ENCODE data around the gene RAB37.
A peak's percentile ranks its signal among the peaks of the same experiment; 100 is the strongest.

Gene RAB37

DNA sequence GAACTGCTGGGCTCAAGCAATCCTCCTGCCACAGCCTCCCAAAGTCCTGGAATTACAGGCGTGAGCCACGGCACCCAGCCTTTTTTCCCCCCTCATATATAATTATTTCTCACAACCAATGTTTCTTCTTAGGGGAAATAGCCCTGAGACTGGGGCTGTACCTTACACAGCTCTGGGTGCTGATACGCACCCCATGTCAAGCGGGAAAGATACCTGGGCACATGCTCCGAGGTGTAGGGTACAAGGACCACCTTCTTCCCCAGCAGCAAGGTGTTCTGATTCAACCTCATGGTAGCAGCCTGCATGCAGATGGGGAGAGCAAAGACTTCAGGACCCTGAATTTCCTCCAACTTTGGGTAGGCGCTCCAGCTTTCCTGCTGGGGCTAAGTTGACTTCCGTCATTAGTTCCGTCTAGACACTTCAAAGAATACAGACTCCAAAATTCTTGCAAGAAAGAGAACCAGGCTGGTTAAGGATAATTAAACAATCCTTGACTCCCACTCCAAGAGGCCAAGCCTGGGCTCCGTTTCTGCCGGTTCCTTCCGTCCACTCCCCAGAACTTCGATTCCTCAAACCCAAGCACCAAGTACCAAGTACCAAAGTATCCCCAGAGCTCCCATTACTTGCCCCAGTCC is 38.5 kb downstream of the RAB37 start:
- H3K4me3 ChIP-seq (ENCODE audit: low read depth, low read length) = peak overlapping the region; percentile 96

GRCh38 chr17:74776044-74776962 is 39.2 kb downstream of the RAB37 start, which contains the start of gene NAT9:
Gene NAT9, minus strand, starts transcription at chr17:74776345. Its CDS starts 647 bp downstream, at chr17:74775698.
- H3K4me3 ChIP-seq (ENCODE audit: low read depth, low read length) = peak within 1 kb of the TSS; percentile 96
- DNase-seq (ENCODE audit: low read depth) = peak; percentile 72
- TF ChIP-seq, protein P1, sequence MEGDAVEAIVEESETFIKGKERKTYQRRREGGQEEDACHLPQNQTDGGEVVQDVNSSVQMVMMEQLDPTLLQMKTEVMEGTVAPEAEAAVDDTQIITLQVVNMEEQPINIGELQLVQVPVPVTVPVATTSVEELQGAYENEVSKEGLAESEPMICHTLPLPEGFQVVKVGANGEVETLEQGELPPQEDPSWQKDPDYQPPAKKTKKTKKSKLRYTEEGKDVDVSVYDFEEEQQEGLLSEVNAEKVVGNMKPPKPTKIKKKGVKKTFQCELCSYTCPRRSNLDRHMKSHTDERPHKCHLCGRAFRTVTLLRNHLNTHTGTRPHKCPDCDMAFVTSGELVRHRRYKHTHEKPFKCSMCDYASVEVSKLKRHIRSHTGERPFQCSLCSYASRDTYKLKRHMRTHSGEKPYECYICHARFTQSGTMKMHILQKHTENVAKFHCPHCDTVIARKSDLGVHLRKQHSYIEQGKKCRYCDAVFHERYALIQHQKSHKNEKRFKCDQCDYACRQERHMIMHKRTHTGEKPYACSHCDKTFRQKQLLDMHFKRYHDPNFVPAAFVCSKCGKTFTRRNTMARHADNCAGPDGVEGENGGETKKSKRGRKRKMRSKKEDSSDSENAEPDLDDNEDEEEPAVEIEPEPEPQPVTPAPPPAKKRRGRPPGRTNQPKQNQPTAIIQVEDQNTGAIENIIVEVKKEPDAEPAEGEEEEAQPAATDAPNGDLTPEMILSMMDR (IDR thresholded peaks at IDR 0.05; ENCODE audit: control insufficient read depth, extremely low read depth, insufficient read depth) = no peak

More for the DNA sequence above, 38.5 kb downstream of the RAB37 start:
- DNase-seq (ENCODE audit: low read depth) = no peak
- TF ChIP-seq, protein P1 (IDR thresholded peaks at IDR 0.05; ENCODE audit: control insufficient read depth, extremely low read depth, insufficient read depth) = no peak

GRCh38 chr17:74776990-74777389 is 39.9 kb downstream of the RAB37 start:
- peak overlapping the region; percentile 96 for H3K4me3 ChIP-seq (ENCODE audit: low read depth, low read length)
- no peak for DNase-seq (ENCODE audit: low read depth)
- TF ChIP-seq, protein P1 (IDR thresholded peaks at IDR 0.05; ENCODE audit: control insufficient read depth, extremely low read depth, insufficient read depth) = no peak

DNA sequence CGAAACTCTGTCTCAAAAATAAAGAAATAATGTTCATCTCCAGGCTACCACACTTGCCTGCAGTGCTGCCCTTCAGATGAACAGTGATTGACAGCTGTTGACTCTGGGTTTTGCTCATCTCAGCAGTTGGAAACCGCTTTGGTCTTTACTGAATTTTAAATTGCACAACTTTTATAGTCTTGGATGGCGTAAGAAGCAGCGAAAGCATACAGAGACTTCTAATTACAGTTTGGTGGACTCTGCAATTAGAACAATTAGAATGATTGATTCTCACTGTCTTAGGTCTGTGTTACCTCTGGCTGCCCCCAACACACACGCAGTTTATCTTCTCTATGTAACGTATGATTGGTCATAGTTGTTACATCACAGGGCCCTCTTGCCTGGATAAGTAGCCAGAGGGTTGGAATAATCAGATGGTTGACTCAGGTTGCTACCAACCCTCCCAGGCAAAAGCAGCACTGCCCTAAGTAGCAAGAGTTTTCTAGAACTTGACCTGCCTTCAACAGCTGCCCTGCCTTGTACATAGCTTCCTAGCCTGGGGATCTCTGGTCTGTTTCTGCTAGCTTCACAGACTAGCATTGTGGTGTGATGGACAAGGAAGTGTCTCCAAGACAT is 41.0 kb downstream of the RAB37 start:
- DNase-seq (ENCODE audit: low read depth) = no peak
- no peak overlapping the region for H3K4me3 ChIP-seq (ENCODE audit: low read depth, low read length)
- TF ChIP-seq, protein P1 (IDR thresholded peaks at IDR 0.05; ENCODE audit: control insufficient read depth, extremely low read depth, insufficient read depth) = no peak

DNA sequence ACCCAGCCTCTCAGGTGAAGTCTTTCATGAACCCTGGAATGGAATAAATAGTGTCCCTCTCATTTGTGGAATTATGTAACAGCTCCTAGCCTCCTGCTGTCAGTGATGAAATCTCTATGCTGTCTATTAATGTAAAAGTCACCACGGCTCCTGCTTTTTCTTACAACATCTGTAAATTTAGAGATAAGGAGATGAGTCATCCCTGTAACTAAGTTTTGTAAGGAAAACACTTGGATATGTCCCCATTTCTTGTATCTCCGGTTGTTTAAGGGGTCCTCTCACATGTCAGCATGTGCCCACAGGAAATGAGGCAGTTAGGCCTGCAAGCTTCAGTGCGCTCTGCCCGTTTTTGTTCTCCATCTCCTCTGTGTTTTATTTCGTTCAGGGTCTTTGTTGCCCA is 41.9 kb downstream of the RAB37 start:
- H3K4me3 ChIP-seq (ENCODE audit: low read depth, low read length) = no peak overlapping the region
- DNase-seq (ENCODE audit: low read depth) = no peak
- TF ChIP-seq, protein P1 (IDR thresholded peaks at IDR 0.05; ENCODE audit: control insufficient read depth, extremely low read depth, insufficient read depth) = no peak

GRCh38 chr17:74779501-74779900 is 42.4 kb downstream of the RAB37 start:
- no peak overlapping the region for H3K4me3 ChIP-seq (ENCODE audit: low read depth, low read length)

More at GRCh38 chr17:74779501-74779900, 42.4 kb downstream of the RAB37 start:
- TF ChIP-seq, protein P1 (IDR thresholded peaks at IDR 0.05; ENCODE audit: control insufficient read depth, extremely low read depth, insufficient read depth) = no peak
- no peak for DNase-seq (ENCODE audit: low read depth)

Data from LNCaP clone FGC (cell line).